Activated naive CD4-positive, alpha-beta T cell treated with anti-CD3 and anti-CD28 coated beads, Interleukin-2, amount 10 ng/mL, durations not matched to agents 7 days and 5 days (primary cell): Measurements from ENCODE around the gene PIGL.

Experiments used
- CTCF ChIA-PET: fragments of 350-600 bp; sonication (Branson Sonifier 250); formaldehyde crosslinking; loops from one replicate; lab custom pipeline; 2021; ENCODE audit warnings: antibody characterized with exemption; lab: Charles Lee
- DNase-seq: peaks from one replicate; pipeline ENCODE4 v3.0.0-alpha.2; 2020
- H3K27ac Mint-ChIP-seq: one replicate; pipeline ENCODE4 v1.8.0; 2021; ENCODE audit warnings: mild to moderate bottlenecking, moderate library complexity, mixed read lengths
- H3K27me3 Mint-ChIP-seq: one replicate; pipeline ENCODE4 v1.8.0; 2021; ENCODE audit warnings: mild to moderate bottlenecking, mixed read lengths
- H3K36me3 Mint-ChIP-seq: one replicate; pipeline ENCODE4 v1.8.0; 2021; ENCODE audit warnings: mixed read lengths
- H3K4me1 Mint-ChIP-seq: one replicate; pipeline ENCODE4 v1.8.0; 2021; ENCODE audit warnings: mixed read lengths
- H3K4me3 Mint-ChIP-seq: one replicate; pipeline ENCODE4 v1.8.0; 2021; ENCODE audit warnings: mild to moderate bottlenecking, moderate library complexity, mixed read lengths
- H3K9me3 Mint-ChIP-seq: one replicate; pipeline ENCODE4 v1.8.0; 2021; ENCODE audit warnings: mixed read lengths

The PIGL gene

GRCh38 chr17:16314859-16315258, 97.8 kb downstream of the PIGL start:
- CTCF ChIA-PET: no interaction called here
- H3K4me3 Mint-ChIP-seq: no peak overlapping the region

DNA sequence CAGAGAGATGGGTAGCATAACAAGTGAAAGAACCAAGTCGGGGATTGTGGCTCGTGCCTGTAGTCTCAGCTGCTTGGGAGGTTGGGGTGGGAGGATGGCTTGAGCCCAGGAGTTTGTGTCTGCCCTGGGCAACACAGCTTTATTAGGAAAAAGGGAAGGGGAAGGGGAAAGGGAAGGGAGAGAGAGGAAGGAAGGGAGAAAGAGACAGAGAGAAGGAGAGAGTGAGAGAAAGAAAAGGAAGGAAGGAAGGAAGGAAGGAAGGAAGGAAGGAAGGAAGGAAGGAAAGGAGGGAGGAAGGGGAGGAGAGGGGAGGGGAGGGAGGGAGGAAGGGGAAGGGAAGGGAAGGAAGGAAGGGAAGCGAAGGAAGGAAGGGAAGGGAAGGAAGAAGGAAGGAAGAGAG, 103.0 kb downstream of the PIGL start:
- DNase-seq: no peak
- no peaks in the 10 kb centered on the region for H3K27me3 Mint-ChIP-seq
- H3K27ac Mint-ChIP-seq: no peak overlapping the region
- no peaks in the 10 kb centered on the region for H3K4me1 Mint-ChIP-seq
- H3K9me3 Mint-ChIP-seq: no peaks in the 10 kb centered on the region
- H3K4me3 Mint-ChIP-seq: no peak overlapping the region
- peaks cover 1% of the 10 kb centered on the region for H3K36me3 Mint-ChIP-seq
- CTCF ChIA-PET: interaction anchor here (0.7 to 1.5 kb wide), 2 partner anchors 44 to 141 kb away, joined by 3 to 4 read pairs; no protein-coding TSS in a partner anchor

More at GRCh38 chr17:16314859-16315258, 97.8 kb downstream of the PIGL start:
- Mint-ChIP-seq H3K27ac (no peak overlapping the region), H3K27me3 (no peaks in the 10 kb centered on the region), H3K9me3 (no peaks in the 10 kb centered on the region), H3K36me3 (peaks cover 2% of the 10 kb centered on the region), H3K4me1 (peaks cover 5% of the 10 kb centered on the region)
- DNase-seq: no peak

- H3K4me1 Mint-ChIP-seq: no peaks in the 10 kb centered on the region
- CTCF ChIA-PET: no interaction called here
- no peak overlapping the region for H3K27ac Mint-ChIP-seq
- peaks cover 3% of the 10 kb centered on the region for H3K36me3 Mint-ChIP-seq
- no peak for DNase-seq
- no peaks in the 10 kb centered on the region for H3K9me3 Mint-ChIP-seq
- H3K27me3 Mint-ChIP-seq: no peaks in the 10 kb centered on the region
- no peak overlapping the region for H3K4me3 Mint-ChIP-seq
Observed at GRCh38 chr17:16322636-16323035, 105.6 kb downstream of the PIGL start.

- Mint-ChIP-seq H3K36me3 (peaks cover 3% of the 10 kb centered on the region), H3K4me3 (no peak overlapping the region), H3K9me3 (no peaks in the 10 kb centered on the region), H3K27ac (no peak overlapping the region), H3K4me1 (no peaks in the 10 kb centered on the region), H3K27me3 (no peaks in the 10 kb centered on the region)
- DNase-seq: no peak
- CTCF ChIA-PET: no interaction called here
Observed at GRCh38 chr17:16325964-16326363, 109.0 kb downstream of the PIGL start.

GRCh38 chr17:16327018-16327417, 110.0 kb downstream of the PIGL start:
- CTCF ChIA-PET: interaction anchor here (0.7 to 1.3 kb wide), 2 partner anchors 12 to 37 kb away, joined by 3 to 4 read pairs; no protein-coding TSS in a partner anchor
- Mint-ChIP-seq H3K9me3 (no peaks in the 10 kb centered on the region), H3K36me3 (peaks cover 3% of the 10 kb centered on the region), H3K4me1 (no peaks in the 10 kb centered on the region), H3K27me3 (no peaks in the 10 kb centered on the region), H3K4me3 (no peak overlapping the region), H3K27ac (no peak overlapping the region)
- DNase-seq: no peak

GRCh38 chr17:16328997-16329396, 112.0 kb downstream of the PIGL start:
- DNase-seq: no peak
- Mint-ChIP-seq H3K27ac (no peak overlapping the region), H3K9me3 (no peaks in the 10 kb centered on the region), H3K27me3 (no peaks in the 10 kb centered on the region), H3K4me3 (no peak overlapping the region), H3K36me3 (peaks cover 2% of the 10 kb centered on the region), H3K4me1 (no peaks in the 10 kb centered on the region)
- CTCF ChIA-PET: no interaction called here

- H3K4me1 Mint-ChIP-seq: no peaks in the 10 kb centered on the region
- no peaks in the 10 kb centered on the region for H3K9me3 Mint-ChIP-seq
- CTCF ChIA-PET: no interaction called here
- H3K4me3 Mint-ChIP-seq: no peak overlapping the region
- no peaks in the 10 kb centered on the region for H3K27me3 Mint-ChIP-seq
- H3K36me3 Mint-ChIP-seq: peaks cover 2% of the 10 kb centered on the region
- H3K27ac Mint-ChIP-seq: no peak overlapping the region
- DNase-seq: no peak
Observed at GRCh38 chr17:16329519-16330271, 112.7 kb downstream of the PIGL start.

GRCh38 chr17:16338391-16338790, 121.4 kb downstream of the PIGL start:
- H3K27ac Mint-ChIP-seq: no peak overlapping the region
- H3K9me3 Mint-ChIP-seq: no peaks in the 10 kb centered on the region
- H3K27me3 Mint-ChIP-seq: no peaks in the 10 kb centered on the region
- no peak overlapping the region for H3K4me3 Mint-ChIP-seq
- CTCF ChIA-PET: interaction anchor here (0.8 to 0.9 kb wide), 2 partner anchors 12 to 26 kb away, joined by 3 read pairs; no protein-coding TSS in a partner anchor
- no peak for DNase-seq
- peaks cover 4% of the 10 kb centered on the region for H3K36me3 Mint-ChIP-seq
- no peaks in the 10 kb centered on the region for H3K4me1 Mint-ChIP-seq

- no peaks in the 10 kb centered on the region for H3K4me1 Mint-ChIP-seq
- no peak overlapping the region for H3K4me3 Mint-ChIP-seq
- CTCF ChIA-PET: interaction anchor here (0.8 to 0.9 kb wide), 2 partner anchors 13 to 25 kb away, joined by 3 read pairs; no protein-coding TSS in a partner anchor
- peaks cover 6% of the 10 kb centered on the region for H3K36me3 Mint-ChIP-seq
- no peaks in the 10 kb centered on the region for H3K27me3 Mint-ChIP-seq
- no peak for DNase-seq
- H3K9me3 Mint-ChIP-seq: no peaks in the 10 kb centered on the region
- H3K27ac Mint-ChIP-seq: no peak overlapping the region
Observed at GRCh38 chr17:16339402-16339801, 122.4 kb downstream of the PIGL start.

GRCh38 chr17:16339959-16340358, 122.9 kb downstream of the PIGL start:
- H3K27ac Mint-ChIP-seq: no peak overlapping the region
- CTCF ChIA-PET: no interaction called here

GRCh38 chr17:16342979-16343378, 126.0 kb downstream of the PIGL start:
- H3K27me3 Mint-ChIP-seq: no peaks in the 10 kb centered on the region
- H3K27ac Mint-ChIP-seq: no peak overlapping the region
- CTCF ChIA-PET: interaction anchor here (1.1 kb wide), 1 partner anchor 10 kb away, joined by 3 read pairs; the partner anchor contains the start of gene CENPV
- no peak overlapping the region for H3K4me3 Mint-ChIP-seq
- H3K36me3 Mint-ChIP-seq: peaks cover 9% of the 10 kb centered on the region
- no peak for DNase-seq
- no peaks in the 10 kb centered on the region for H3K9me3 Mint-ChIP-seq
- H3K4me1 Mint-ChIP-seq: no peaks in the 10 kb centered on the region

More at GRCh38 chr17:16339959-16340358, 122.9 kb downstream of the PIGL start:
- Mint-ChIP-seq H3K9me3 (no peaks in the 10 kb centered on the region), H3K4me1 (no peaks in the 10 kb centered on the region), H3K36me3 (peaks cover 7% of the 10 kb centered on the region), H3K4me3 (no peak overlapping the region), H3K27me3 (no peaks in the 10 kb centered on the region)
- no peak for DNase-seq

DNA sequence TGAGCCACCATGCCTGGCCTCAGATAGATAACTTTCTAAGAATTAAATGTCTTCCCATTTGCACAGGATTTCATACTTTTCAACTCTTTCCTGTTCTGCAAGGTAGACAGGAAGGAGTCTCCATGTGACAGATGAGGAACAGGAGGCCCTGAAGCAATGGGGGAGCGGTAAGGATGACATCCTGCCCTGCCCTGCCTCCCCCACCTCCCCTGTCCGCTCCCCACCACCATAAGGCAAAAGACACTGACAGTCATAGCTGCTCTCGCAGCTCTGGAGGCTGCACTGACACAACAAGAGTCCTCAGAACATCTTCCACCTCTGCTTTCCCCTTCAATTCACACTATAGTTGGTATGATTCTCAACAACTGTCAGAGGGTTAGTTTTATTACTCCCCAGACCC, 126.6 kb downstream of the PIGL start:
- Mint-ChIP-seq H3K27me3 (no peaks in the 10 kb centered on the region), H3K4me1 (no peaks in the 10 kb centered on the region), H3K36me3 (peaks cover 9% of the 10 kb centered on the region), H3K9me3 (no peaks in the 10 kb centered on the region), H3K27ac (no peak overlapping the region), H3K4me3 (no peak overlapping the region)
- DNase-seq: no peak
- CTCF ChIA-PET: interaction anchor here (1.1 kb wide), 1 partner anchor 10 kb away, joined by 4 read pairs; the partner anchor contains the start of gene CENPV

DNA sequence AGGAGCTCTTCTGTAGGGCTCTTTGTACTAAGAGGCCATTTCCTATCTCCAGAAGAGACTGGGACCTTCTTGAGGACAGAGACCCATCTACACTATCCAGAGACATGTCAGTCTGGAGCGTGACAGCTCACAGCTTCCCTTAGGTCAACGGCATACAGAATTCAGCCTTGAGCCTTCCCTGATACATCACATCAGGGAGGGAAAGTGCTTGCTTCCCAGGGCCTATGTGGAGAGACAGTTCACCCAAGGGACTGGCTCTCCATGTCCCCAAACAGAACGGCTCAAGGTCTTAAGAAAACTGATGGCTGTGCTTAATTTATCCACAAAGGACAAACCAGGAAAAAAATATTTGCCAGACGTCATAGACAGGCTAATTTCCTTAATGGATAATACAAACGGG, 128.6 kb downstream of the PIGL start:
- no peak overlapping the region for H3K27ac Mint-ChIP-seq

DNA sequence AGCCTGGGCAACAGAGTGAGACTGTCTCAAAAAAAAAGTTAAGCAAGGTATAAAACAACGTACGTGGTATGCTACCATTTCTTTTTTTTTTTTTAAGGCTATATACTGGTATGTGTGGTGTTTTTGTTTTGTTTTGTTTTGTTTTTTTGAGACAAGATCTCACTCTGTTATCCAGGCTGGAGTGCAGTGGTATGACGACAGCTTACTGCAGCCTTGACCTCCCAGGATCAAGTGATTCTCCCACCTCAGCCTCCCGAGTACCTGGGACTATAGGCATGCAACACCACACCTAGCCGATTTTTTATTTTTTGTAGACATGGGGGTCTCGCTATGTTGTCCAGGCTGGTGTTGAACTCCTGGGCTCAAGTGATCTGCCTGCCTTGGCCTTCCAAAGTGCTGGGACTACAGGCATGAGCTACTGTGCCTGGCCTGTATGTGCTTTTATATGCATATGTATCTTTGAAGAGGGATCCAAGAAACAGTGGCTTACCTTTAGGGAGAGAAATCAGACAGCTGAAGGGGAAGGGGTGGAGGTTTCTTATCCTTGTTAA, 129.8 kb downstream of the PIGL start:
- H3K27me3 Mint-ChIP-seq: no peaks in the 10 kb centered on the region
- no peak overlapping the region for H3K4me3 Mint-ChIP-seq
- CTCF ChIA-PET: interaction anchor here (0.6 kb wide), 1 partner anchor 61 kb away, joined by 3 read pairs; no protein-coding TSS in a partner anchor
- H3K27ac Mint-ChIP-seq: no peak overlapping the region
- no peaks in the 10 kb centered on the region for H3K9me3 Mint-ChIP-seq
- peaks cover 10% of the 10 kb centered on the region for H3K4me1 Mint-ChIP-seq
- H3K36me3 Mint-ChIP-seq: peaks cover 11% of the 10 kb centered on the region
- DNase-seq: no peak

More for the DNA sequence above, 128.6 kb downstream of the PIGL start:
- H3K4me3 Mint-ChIP-seq: no peak overlapping the region
- CTCF ChIA-PET: no interaction called here
- H3K36me3 Mint-ChIP-seq: peaks cover 11% of the 10 kb centered on the region
- H3K27me3 Mint-ChIP-seq: no peaks in the 10 kb centered on the region
- DNase-seq: no peak
- H3K9me3 Mint-ChIP-seq: no peaks in the 10 kb centered on the region
- H3K4me1 Mint-ChIP-seq: peaks cover 3% of the 10 kb centered on the region
